ENCODE measurements around the gene IQCN. TPM values are rescaled to one million over a fixed set of nuclear protein-coding genes. Genes with fewer than 3 reads are reported as not detected.

Gene IQCN
- total and polyA plus RNA-seq, 2 experiments from 2014 or later: 0.35 TPM; not detected in 1

- TF ChIP-seq EZH2 (IDR thresholded peaks at IDR 0.05; ENCODE audit: low read depth, unreplicated experiment): no peak
These were observed 41.6 kb downstream of the IQCN start (continued) for GRCh38 chr19:18232540-18233223.

GRCh38 chr19:18231775-18232174 is 42.5 kb downstream of the IQCN start:
- peak overlapping the region; percentile 88; the same call in 1 of the 2 replicates for H3K27ac ChIP-seq (ENCODE audit: low read depth)
- H3K36me3 ChIP-seq (ENCODE audit: insufficient read depth): no peaks in the 10 kb centered on the region
- Mint-ChIP-seq H3K4me3 (peak overlapping the region; percentile 80), H3K9me3 (no peaks in the 10 kb centered on the region; the same call in 1 of the 3 replicates), H3K27me3 (ENCODE audit: insufficient read depth, low read depth, poor library complexity) (peaks cover 39% of the 10 kb centered on the region), H3K36me3 (ENCODE audit: low read depth) (no peaks in the 10 kb centered on the region; the same call in 1 of the 3 replicates), H3K4me1 (peaks cover 38% of the 10 kb centered on the region), H3K27ac (peak overlapping the region; percentile 94; the same call in 1 of the 2 replicates)
- H3K4me1 ChIP-seq (ENCODE audit: insufficient read depth): peaks cover 21% of the 10 kb centered on the region
- H3F3A ChIP-seq (replicated peaks; ENCODE audit: low read depth): peaks cover 43% of the 10 kb centered on the region
- no peaks in the 10 kb centered on the region for H3K9me2 ChIP-seq (ENCODE audit: insufficient read depth)
- peak overlapping the region; percentile 72 for H3K4me3 ChIP-seq
- peak; percentile 32 for ATAC-seq
- H3K79me2 ChIP-seq (replicated peaks; ENCODE audit: insufficient read depth): no peaks in the 10 kb centered on the region
- H3K4me2 ChIP-seq: peak overlapping the region; percentile 95
- peak; percentile 77 for DNase-seq (ENCODE audit: low spot score)
- H2AFZ ChIP-seq: no peak overlapping the region
- peaks cover 7% of the 10 kb centered on the region for H3K27me3 ChIP-seq (ENCODE audit: insufficient read depth)
- no peaks in the 10 kb centered on the region for H4K20me1 ChIP-seq (replicated peaks; ENCODE audit: insufficient read depth)
- TF ChIP-seq NANOG (IDR thresholded peaks at IDR 0.05; ENCODE audit: borderline replicate concordance): no peak
- no peak for TF ChIP-seq EZH2 (IDR thresholded peaks at IDR 0.05; ENCODE audit: low read depth, unreplicated experiment)
- no peak for TF ChIP-seq EZH2phosphoT487 (IDR thresholded peaks at IDR 0.05; ENCODE audit: unreplicated experiment)
- no peak for TF ChIP-seq CTCF (conservative IDR thresholded peaks at IDR 0.05; ENCODE audit: low read depth in 2 of 2)
- no peak for TF ChIP-seq POLR2AphosphoS5 (IDR thresholded peaks at IDR 0.05; ENCODE audit: low read depth)
- no peak for TF ChIP-seq REST (IDR thresholded peaks at IDR 0.05; ENCODE audit: unreplicated experiment)
- no peak for TF ChIP-seq JUNB (IDR thresholded peaks at IDR 0.05; ENCODE audit: unreplicated experiment)
- no peak for TF ChIP-seq CREB1 (CRISPR knock-in tag; IDR thresholded peaks at IDR 0.05; ENCODE audit: low read depth)
- no peak for TF ChIP-seq ZNF462 (CRISPR knock-in tag; IDR thresholded peaks at IDR 0.05)
- TF ChIP-seq ZNF331 (CRISPR knock-in tag; IDR thresholded peaks at IDR 0.05; ENCODE audit: low read depth): no peak
- no peak for TF ChIP-seq ZNF114 (CRISPR knock-in tag; IDR thresholded peaks at IDR 0.05)
- no peak for TF ChIP-seq STAT1 (IDR thresholded peaks at IDR 0.05; ENCODE audit: unreplicated experiment)
